BE2C (cell line): ENCODE data around the gene CUZD1.
A peak's percentile ranks its signal among the peaks of the same experiment; 100 is the strongest.
"Not testable (repeated sequence)": the region's sequence is repeated elsewhere in the genome, so short reads cannot be mapped to it uniquely, and the experiment has no call there.

Experiments
- DNase-seq: peaks from one replicate; pipeline ENCODE4 v3.0.0-alpha.2; 2020
- H3K27me3 ChIP-seq: fragments of 250-450 bp; sonication (Bioruptor Pico); 2 replicates; pipeline ENCODE4 v1.5.1; 2020; ENCODE audit warnings: mild to moderate bottlenecking
- H3K36me3 ChIP-seq: fragments of 250-450 bp; sonication (Bioruptor Pico); 2 replicates; pipeline ENCODE4 v1.5.1; 2020; ENCODE audit warnings: mild to moderate bottlenecking
- H3K4me1 ChIP-seq: fragments of 250-450 bp; sonication (Bioruptor Pico); 2 replicates; pipeline ENCODE4 v1.5.1; 2020
- H3K4me3 ChIP-seq: 2 replicates; pipeline ENCODE4 v1.5.1; 2011; ENCODE audit warnings: low read depth, low read length
- H3K9me3 ChIP-seq: fragments of 250-450 bp; sonication (Bioruptor Pico); 2 replicates; pipeline ENCODE4 v1.5.1; 2020
- TF ChIP-seq, protein P1 (sequence below): IDR thresholded peaks from 2 replicates; pipeline ENCODE4 v1.5.1; 2012; ENCODE audit warnings: mild to moderate bottlenecking, low read depth, low read length

Gene CUZD1

GRCh38 chr10:122878799-122879338 is 33.2 kb upstream of the CUZD1 start:
- no peaks in the 10 kb centered on the region for H3K36me3 ChIP-seq
- H3K4me3 ChIP-seq: peak overlapping the region; percentile 72
- H3K9me3 ChIP-seq: no peaks in the 10 kb centered on the region
- H3K4me1 ChIP-seq: peaks cover 7% of the 10 kb centered on the region
- DNase-seq: peak; percentile 21
- no peaks in the 10 kb centered on the region for H3K27me3 ChIP-seq
- TF ChIP-seq, protein P1, sequence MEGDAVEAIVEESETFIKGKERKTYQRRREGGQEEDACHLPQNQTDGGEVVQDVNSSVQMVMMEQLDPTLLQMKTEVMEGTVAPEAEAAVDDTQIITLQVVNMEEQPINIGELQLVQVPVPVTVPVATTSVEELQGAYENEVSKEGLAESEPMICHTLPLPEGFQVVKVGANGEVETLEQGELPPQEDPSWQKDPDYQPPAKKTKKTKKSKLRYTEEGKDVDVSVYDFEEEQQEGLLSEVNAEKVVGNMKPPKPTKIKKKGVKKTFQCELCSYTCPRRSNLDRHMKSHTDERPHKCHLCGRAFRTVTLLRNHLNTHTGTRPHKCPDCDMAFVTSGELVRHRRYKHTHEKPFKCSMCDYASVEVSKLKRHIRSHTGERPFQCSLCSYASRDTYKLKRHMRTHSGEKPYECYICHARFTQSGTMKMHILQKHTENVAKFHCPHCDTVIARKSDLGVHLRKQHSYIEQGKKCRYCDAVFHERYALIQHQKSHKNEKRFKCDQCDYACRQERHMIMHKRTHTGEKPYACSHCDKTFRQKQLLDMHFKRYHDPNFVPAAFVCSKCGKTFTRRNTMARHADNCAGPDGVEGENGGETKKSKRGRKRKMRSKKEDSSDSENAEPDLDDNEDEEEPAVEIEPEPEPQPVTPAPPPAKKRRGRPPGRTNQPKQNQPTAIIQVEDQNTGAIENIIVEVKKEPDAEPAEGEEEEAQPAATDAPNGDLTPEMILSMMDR: no peak

DNA sequence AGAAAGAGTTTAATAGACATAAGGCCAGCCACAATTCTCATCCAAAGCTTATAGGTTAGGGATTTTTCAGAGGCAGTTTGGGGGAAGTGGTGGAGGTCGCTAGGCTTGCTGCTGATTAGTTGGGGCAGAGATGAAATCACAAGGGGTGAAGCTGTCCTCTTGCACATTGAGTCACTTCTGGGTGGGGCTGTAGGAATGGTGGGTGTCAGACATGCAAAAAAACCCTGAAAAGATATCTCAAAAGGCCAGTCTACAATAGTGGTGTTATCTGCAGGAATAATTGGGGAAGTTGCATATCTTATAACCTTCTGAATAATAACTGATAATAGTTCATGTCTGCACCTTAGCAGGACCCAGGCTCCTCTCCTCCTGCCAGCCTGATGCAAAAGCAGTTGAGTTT is 31.6 kb upstream of the CUZD1 start:
- H3K27me3 ChIP-seq: no peaks in the 10 kb centered on the region
- H3K9me3 ChIP-seq: no peaks in the 10 kb centered on the region
- no peak for DNase-seq
- TF ChIP-seq, protein P1: no peak
- H3K4me1 ChIP-seq: no peaks in the 10 kb centered on the region; the same call in 1 of the 2 replicates
- H3K36me3 ChIP-seq: no peaks in the 10 kb centered on the region
- H3K4me3 ChIP-seq: no peak overlapping the region

DNA sequence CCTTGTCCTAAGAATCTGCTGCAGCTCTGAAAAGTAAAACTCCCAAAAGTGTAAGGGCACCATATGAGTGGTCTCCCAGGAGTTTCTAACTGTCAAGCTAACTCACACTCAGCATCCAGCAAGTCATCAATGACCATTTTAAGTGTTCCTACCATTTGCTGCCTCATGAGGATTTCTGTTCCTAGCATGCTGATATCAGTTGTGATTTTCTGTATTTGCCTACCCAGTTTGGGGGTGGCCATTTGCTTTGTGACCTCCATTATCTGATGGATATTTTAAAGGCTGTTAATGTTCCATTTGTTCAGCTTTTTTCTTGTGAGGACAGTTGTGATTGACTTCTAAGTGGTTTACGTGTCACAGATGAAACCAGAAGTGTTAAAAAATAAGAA is 30.8 kb upstream of the CUZD1 start:
- Histone ChIP-seq H3K27me3 (no peaks in the 10 kb centered on the region), H3K9me3 (no peaks in the 10 kb centered on the region), H3K36me3 (no peaks in the 10 kb centered on the region), H3K4me1 (no peaks in the 10 kb centered on the region; the same call in 1 of the 2 replicates), H3K4me3 (no peak overlapping the region)
- no peak for DNase-seq
- TF ChIP-seq, protein P1: no peak

- no peak overlapping the region for H3K4me3 ChIP-seq
Measured at GRCh38 chr10:122875843-122876466, 30.3 kb upstream of the CUZD1 start.

GRCh38 chr10:122871947-122872346 is 26.3 kb upstream of the CUZD1 start:
- not testable (repeated sequence) for H3K36me3 ChIP-seq, H3K9me3 ChIP-seq, H3K27me3 ChIP-seq, H3K4me3 ChIP-seq, H3K4me1 ChIP-seq, DNase-seq

More at GRCh38 chr10:122875843-122876466, 30.3 kb upstream of the CUZD1 start:
- DNase-seq: no peak
- no peaks in the 10 kb centered on the region; the same call in 1 of the 2 replicates for H3K4me1 ChIP-seq
- H3K9me3 ChIP-seq: no peaks in the 10 kb centered on the region
- TF ChIP-seq, protein P1: no peak
- H3K36me3 ChIP-seq: no peaks in the 10 kb centered on the region
- no peaks in the 10 kb centered on the region for H3K27me3 ChIP-seq

GRCh38 chr10:122868768-122869167 is 23.1 kb upstream of the CUZD1 start:
- H3K4me3 ChIP-seq, H3K36me3 ChIP-seq, H3K4me1 ChIP-seq, H3K27me3 ChIP-seq, DNase-seq, H3K9me3 ChIP-seq: not testable (repeated sequence)

DNA sequence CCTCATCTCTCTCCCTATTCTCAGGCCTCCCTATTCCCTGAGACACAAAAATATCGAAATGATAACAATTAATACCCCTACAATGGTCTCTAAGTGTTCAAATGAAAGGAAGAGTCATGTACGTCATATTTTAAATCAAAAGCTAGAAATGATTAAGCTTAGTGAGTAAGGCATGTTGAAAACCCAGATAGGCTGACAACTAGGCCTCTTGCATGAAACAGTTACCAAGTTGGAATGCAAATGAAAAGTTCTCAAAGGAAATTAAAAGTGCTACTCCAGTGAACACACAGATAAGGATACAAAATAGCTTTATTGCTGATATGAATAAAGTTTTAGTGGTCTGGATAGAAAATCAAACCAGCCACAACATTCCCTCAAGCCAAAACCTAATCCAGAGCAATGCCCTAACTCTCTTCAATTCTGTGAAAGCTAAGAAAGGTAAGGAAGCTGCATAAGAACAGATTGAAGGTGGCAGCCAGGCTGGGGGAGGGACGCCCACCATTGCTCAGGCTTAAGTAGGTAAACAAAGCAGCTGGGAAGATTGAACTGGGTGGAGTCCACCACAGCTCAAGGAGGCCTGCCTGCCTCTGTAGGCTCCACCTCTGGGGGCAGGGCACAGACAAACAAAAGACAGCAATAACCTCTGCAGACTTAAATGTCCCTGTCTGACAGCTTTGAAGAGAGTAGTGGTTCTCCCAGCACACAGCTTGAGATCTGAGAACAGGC is 21.3 kb upstream of the CUZD1 start:
- H3K36me3 ChIP-seq, H3K4me1 ChIP-seq, DNase-seq, H3K9me3 ChIP-seq, H3K27me3 ChIP-seq, H3K4me3 ChIP-seq: not testable (repeated sequence)
